MM.1S (cell line): ENCODE data around the gene NFYC.

Source experiments
- DNase-seq: peaks from one replicate; pipeline ENCODE4 v3.0.0-alpha.2; 2015
- H2AFZ ChIP-seq: fragments of 300-600 bp; sonication (generic); 2 replicates; pipeline ENCODE4 v1.6.0; 2016; ENCODE audit warnings: antibody characterized with exemption, low read length
- H3F3A ChIP-seq: fragments of 300-600 bp; sonication (generic); 2 replicates; pipeline ENCODE4 v1.6.1; 2016; ENCODE audit warnings: mild to moderate bottlenecking, antibody characterized with exemption, low read length, moderate library complexity, mixed read lengths; ENCODE audit not compliant: insufficient read depth
- H3K27ac ChIP-seq: fragments of 300-600 bp; sonication (generic); 2 replicates; pipeline ENCODE4 v1.5.1; 2016; ENCODE audit warnings: mild to moderate bottlenecking, low read length
- H3K27me3 ChIP-seq: fragments of 300-600 bp; sonication (generic); replicated peaks from 2 replicates; pipeline ENCODE4 v1.6.0; 2016; ENCODE audit warnings: low read length; ENCODE audit not compliant: insufficient read depth
- H3K36me3 ChIP-seq: fragments of 300-600 bp; sonication (generic); replicated peaks from 2 replicates; pipeline ENCODE4 v1.6.1; 2016; ENCODE audit warnings: mild to moderate bottlenecking, low read length, mixed read lengths; ENCODE audit not compliant: insufficient read depth
- H3K4me1 ChIP-seq: fragments of 300-600 bp; sonication (generic); 2 replicates; pipeline ENCODE4 v1.6.1; 2016; ENCODE audit warnings: low read length, mixed read lengths
- H3K4me2 ChIP-seq: fragments of 300-600 bp; sonication (generic); 2 replicates; pipeline ENCODE4 v1.6.0; 2016; ENCODE audit warnings: low read depth, low read length
- H3K4me3 ChIP-seq: fragments of 300-600 bp; sonication (generic); 2 replicates; pipeline ENCODE4 v1.5.1; 2016; ENCODE audit warnings: low read length, mixed read lengths
- H3K79me2 ChIP-seq: fragments of 300-600 bp; sonication (generic); 2 replicates; pipeline ENCODE4 v1.6.1; 2016; ENCODE audit warnings: mixed run types, low read length, mixed read lengths
- H3K9ac ChIP-seq: fragments of 300-600 bp; sonication (generic); 2 replicates; pipeline ENCODE4 v1.6.1; 2016; ENCODE audit warnings: low read length, mixed read lengths
- H3K9me2 ChIP-seq: fragments of 300-600 bp; sonication (generic); replicated peaks from 2 replicates; pipeline ENCODE4 v1.6.1; 2016; ENCODE audit warnings: mild to moderate bottlenecking, low read length, mixed read lengths; ENCODE audit not compliant: insufficient read depth
- H3K9me3 ChIP-seq: fragments of 300-600 bp; sonication (generic); replicated peaks from 2 replicates; pipeline ENCODE4 v1.6.1; 2016; ENCODE audit warnings: mild to moderate bottlenecking, low read length, mixed read lengths; ENCODE audit not compliant: insufficient read depth
- H4K20me1 ChIP-seq: fragments of 300-600 bp; sonication (generic); 2 replicates; pipeline ENCODE4 v1.6.1; 2016; ENCODE audit warnings: mild to moderate bottlenecking, low read length, moderate library complexity, mixed read lengths; ENCODE audit not compliant: insufficient read depth
- EZH2 ChIP-seq: fragments of 300-600 bp; sonication (generic); optimal IDR thresholded peaks from 2 replicates; pipeline ENCODE3; 2017; ENCODE audit warnings: low read depth, mild to moderate bottlenecking, antibody characterized with exemption, low read length, mixed read lengths
- EZH2phosphoT487 ChIP-seq: fragments of 300-600 bp; sonication (generic); IDR thresholded peaks from 2 replicates; pipeline ENCODE4 v1.6.1; 2018; ENCODE audit warnings: antibody characterized with exemption, low read length
- TF ChIP-seq, protein P1 (sequence below): fragments of 300-600 bp; sonication (generic); IDR thresholded peaks from 2 replicates; pipeline ENCODE4 v1.5.1; 2016; ENCODE audit warnings: antibody characterized with exemption, low read length, mixed read lengths

Gene NFYC

GRCh38 chr1:40665335-40666171 lies 26.0 kb upstream of the NFYC start, which contains the start of gene RIMS3:
TSS of gene RIMS3 (minus strand) at chr1:40665682. CDS start at chr1:40641925, 23,757 bp downstream.
- H3K9me2 ChIP-seq, result no peaks in the 10 kb centered on the region
- peaks cover 8% of the 10 kb centered on the region; the same call in 1 of the 2 replicates for H3K4me1 ChIP-seq
- peak within 1 kb of the TSS; percentile 98 for H2AFZ ChIP-seq
- no peaks in the 10 kb centered on the region for H3K9me3 ChIP-seq
- H4K20me1 ChIP-seq, result no peaks in the 10 kb centered on the region
- H3K4me3 ChIP-seq, result peak within 1 kb of the TSS; percentile 68
- H3F3A ChIP-seq, result no peaks in the 10 kb centered on the region
- peak within 1 kb of the TSS; percentile 94 for H3K4me2 ChIP-seq
- DNase-seq, result peak; percentile 69
- TF ChIP-seq EZH2 (no peak), EZH2phosphoT487 (no peak)
- TF ChIP-seq, protein P1, sequence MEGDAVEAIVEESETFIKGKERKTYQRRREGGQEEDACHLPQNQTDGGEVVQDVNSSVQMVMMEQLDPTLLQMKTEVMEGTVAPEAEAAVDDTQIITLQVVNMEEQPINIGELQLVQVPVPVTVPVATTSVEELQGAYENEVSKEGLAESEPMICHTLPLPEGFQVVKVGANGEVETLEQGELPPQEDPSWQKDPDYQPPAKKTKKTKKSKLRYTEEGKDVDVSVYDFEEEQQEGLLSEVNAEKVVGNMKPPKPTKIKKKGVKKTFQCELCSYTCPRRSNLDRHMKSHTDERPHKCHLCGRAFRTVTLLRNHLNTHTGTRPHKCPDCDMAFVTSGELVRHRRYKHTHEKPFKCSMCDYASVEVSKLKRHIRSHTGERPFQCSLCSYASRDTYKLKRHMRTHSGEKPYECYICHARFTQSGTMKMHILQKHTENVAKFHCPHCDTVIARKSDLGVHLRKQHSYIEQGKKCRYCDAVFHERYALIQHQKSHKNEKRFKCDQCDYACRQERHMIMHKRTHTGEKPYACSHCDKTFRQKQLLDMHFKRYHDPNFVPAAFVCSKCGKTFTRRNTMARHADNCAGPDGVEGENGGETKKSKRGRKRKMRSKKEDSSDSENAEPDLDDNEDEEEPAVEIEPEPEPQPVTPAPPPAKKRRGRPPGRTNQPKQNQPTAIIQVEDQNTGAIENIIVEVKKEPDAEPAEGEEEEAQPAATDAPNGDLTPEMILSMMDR, result peak; percentile 55
- H3K36me3 ChIP-seq, result no peaks in the 10 kb centered on the region
- peak within 1 kb of the TSS; percentile 45; the same call in 1 of the 2 replicates for H3K9ac ChIP-seq
- no peaks in the 10 kb centered on the region for H3K27me3 ChIP-seq
- no peaks in the 10 kb centered on the region for H3K79me2 ChIP-seq
- no peak within 1 kb of the TSS for H3K27ac ChIP-seq

GRCh38 chr1:40668769-40669525 lies 22.6 kb upstream of the NFYC start:
- no peaks in the 10 kb centered on the region for H3K36me3 ChIP-seq
- no peaks in the 10 kb centered on the region for H3K9me2 ChIP-seq
- peak overlapping the region; percentile 41; the same call in 1 of the 2 replicates for H2AFZ ChIP-seq
- no peaks in the 10 kb centered on the region for H3F3A ChIP-seq
- no peaks in the 10 kb centered on the region for H3K9me3 ChIP-seq
- DNase-seq, result peak; percentile 94
- peak overlapping the region; percentile 24; the same call in 1 of the 2 replicates for H3K9ac ChIP-seq
- no peaks in the 10 kb centered on the region for H3K27me3 ChIP-seq
- H3K4me3 ChIP-seq, result peak overlapping the region; percentile 42
- peaks cover 8% of the 10 kb centered on the region; the same call in 1 of the 2 replicates for H3K4me1 ChIP-seq
- H3K27ac ChIP-seq, result no peak overlapping the region
- TF ChIP-seq, protein P1, result peak; percentile 85
- no peak for TF ChIP-seq EZH2phosphoT487
- no peak for TF ChIP-seq EZH2
- H4K20me1 ChIP-seq, result no peaks in the 10 kb centered on the region
- H3K4me2 ChIP-seq, result peak overlapping the region; percentile 80
- no peaks in the 10 kb centered on the region for H3K79me2 ChIP-seq

DNA sequence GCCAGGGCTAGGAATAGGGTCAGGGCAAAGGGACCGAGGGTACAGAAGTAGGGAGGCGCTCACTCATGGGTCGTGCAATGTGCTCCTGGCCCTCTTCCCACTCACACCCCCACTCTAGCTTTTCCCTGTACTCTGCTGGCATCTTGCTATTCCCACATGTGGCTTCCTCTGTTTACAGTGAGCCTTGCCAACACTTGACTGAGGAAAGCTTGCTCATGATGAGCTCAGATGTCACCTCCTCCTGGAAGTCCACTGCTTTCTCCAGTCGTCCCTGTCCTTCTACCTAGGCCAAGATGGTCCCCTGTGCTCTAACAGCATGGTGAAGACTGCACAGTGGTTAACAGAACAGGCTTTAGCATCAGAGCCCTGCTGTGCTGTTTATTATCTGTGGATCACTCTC lies 18.1 kb upstream of the NFYC start:
- H3F3A ChIP-seq, result no peaks in the 10 kb centered on the region
- no peaks in the 10 kb centered on the region for H3K27me3 ChIP-seq
- no peak overlapping the region for H3K27ac ChIP-seq
- H4K20me1 ChIP-seq, result no peaks in the 10 kb centered on the region
- H3K79me2 ChIP-seq, result no peaks in the 10 kb centered on the region
- TF ChIP-seq, protein P1, result no peak
- TF ChIP-seq EZH2phosphoT487 (no peak), EZH2 (no peak)
- H3K36me3 ChIP-seq, result no peaks in the 10 kb centered on the region
- H3K4me1 ChIP-seq, result 0 out of 2 replicates have a peak, but pooled peaks cover 2% of the 10 kb centered on the region
- no peak overlapping the region for H3K9ac ChIP-seq
- no peak overlapping the region for H3K4me3 ChIP-seq
- no peak overlapping the region for H3K4me2 ChIP-seq
- H2AFZ ChIP-seq, result no peak overlapping the region
- H3K9me3 ChIP-seq, result no peaks in the 10 kb centered on the region
- no peaks in the 10 kb centered on the region for H3K9me2 ChIP-seq
- no peak for DNase-seq
